Activated CD8-positive, alpha-beta memory T cell treated with anti-CD3 and anti-CD28 coated beads for 4 hours (primary cell): ENCODE measurements around the gene PDIA6.
A peak's percentile ranks its signal among the peaks of the same experiment; 100 is the strongest.
"Not testable (repeated sequence)": the region's sequence is repeated elsewhere in the genome, so short reads cannot be mapped to it uniquely, and the experiment has no call there.

Experiments used
- DNase-seq, 2 donors: peaks; one replicate each; pipeline ENCODE4 v3.0.0-alpha.2; 2020; ENCODE audit warnings: low read depth in 2 of 2

Gene PDIA6

DNA sequence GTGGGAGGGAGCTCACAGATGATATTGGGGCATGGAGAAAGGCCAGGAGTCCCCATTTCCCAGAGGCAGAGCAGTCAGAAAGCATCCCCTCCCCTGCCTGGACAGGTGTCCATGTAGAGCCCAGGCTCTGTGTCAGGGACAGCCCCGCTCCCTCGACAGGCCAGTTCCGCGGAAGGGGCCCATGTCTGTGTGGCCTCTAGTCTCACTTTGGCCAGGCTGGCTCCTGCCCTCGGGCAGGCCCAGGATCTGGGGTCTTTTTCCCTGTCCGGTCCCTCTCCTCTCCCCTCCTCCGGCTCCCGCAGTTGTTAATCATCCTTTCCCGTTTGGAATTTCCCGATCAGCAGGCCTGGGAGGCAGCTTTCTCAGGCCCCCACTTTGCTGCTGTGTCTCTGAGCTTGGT, 20.4 kb upstream of the PDIA6 start:
- no peak for DNase-seq

- peak; percentile 53 to 56 for DNase-seq
These were observed 19.8 kb upstream of the PDIA6 start for GRCh38 chr2:10832203-10832936.

DNA sequence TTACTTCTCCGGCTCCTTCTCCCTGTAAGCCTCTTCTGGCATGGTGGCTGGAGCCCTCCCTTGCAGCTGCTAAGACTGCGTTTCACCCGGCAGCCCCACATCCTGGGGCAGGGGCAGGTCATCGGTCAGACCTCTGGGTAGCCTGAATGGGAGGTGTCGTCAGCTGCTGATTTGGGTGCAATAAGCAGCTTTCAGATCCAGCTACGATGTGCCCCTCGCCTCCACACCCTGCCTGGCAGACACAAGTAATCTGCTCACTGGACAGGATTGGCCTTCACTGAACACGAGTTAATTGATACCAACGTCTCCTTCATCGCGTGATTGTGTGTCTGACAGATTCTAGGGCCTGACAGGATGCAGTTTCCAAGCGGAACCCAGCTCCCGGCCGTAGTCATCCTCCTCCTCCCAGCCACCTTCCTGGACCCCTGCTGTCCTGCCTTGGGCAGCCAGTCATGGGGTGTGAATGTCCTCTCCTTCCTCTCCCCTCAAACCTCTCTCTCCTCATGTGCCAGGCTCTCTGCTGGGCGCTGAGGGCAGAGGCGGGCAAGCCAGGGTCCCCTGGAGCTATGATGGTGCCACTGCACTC, 18.9 kb upstream of the PDIA6 start:
- DNase-seq, result no peak

GRCh38 chr2:10830641-10831399, 18.2 kb upstream of the PDIA6 start:
- DNase-seq, result no peak

GRCh38 chr2:10830203-10830602, 17.6 kb upstream of the PDIA6 start:
- DNase-seq, result no peak

GRCh38 chr2:10829299-10829698, 16.7 kb upstream of the PDIA6 start:
- DNase-seq, result no peak

GRCh38 chr2:10828346-10828745, 15.8 kb upstream of the PDIA6 start:
- no peak for DNase-seq

DNA sequence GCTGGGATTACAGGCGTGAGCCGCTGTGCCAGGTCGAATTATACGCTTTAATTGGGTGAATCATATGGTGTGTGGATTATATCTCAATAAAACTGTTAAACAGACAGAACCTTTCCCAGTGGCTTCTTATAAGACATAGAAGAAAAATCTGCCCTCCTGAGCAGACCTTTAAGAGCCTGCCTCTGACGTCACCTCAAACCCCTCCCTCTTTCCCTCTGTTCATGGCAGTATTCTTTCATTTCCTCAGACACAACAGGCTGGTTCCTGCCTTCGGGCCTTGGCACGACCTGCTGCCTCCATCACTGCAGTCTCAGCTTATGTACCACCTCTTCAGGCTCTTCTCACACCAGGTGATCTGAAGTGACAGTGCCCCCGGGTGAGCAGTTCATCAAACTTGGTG, 14.0 kb upstream of the PDIA6 start:
- no peak for DNase-seq

DNA sequence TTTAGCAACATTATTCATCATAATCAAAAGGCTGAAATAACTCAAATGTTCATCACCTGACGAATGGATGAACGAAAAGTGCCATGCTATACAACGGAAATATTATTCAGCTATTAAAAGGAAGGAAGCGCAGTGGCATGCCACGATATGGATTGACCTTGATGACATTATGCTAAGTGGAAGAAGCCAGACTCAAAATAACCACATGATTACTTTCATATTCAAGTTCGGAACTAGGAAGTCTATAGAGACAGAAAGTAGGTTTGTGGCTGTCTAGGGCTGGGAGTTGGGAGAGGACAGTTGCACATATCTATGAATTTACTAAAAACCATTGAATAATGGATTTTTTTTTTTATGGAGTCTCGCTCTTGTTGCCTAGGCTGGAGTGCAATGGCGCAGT, 13.4 kb upstream of the PDIA6 start:
- DNase-seq, result no peak

DNA sequence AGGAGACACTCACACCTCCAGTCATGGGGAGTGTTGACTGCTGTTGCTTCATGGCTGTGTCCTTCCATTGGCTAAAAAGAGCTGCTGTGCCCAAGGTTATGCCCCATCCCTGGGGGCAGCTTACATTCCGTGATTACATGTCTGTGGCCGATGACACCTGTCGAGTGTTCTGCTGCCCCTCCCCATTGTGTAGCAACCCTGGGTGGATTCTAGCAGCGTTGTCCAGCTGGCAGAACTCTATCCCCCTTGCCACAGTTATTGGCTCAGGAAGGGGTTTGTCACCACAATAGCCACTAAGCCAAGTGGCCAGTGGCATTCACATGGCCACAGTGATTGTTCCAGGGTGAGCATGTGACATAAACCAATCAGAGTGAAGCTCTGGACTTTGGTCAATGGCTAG, 11.6 kb upstream of the PDIA6 start:
- DNase-seq, result no peak

DNA sequence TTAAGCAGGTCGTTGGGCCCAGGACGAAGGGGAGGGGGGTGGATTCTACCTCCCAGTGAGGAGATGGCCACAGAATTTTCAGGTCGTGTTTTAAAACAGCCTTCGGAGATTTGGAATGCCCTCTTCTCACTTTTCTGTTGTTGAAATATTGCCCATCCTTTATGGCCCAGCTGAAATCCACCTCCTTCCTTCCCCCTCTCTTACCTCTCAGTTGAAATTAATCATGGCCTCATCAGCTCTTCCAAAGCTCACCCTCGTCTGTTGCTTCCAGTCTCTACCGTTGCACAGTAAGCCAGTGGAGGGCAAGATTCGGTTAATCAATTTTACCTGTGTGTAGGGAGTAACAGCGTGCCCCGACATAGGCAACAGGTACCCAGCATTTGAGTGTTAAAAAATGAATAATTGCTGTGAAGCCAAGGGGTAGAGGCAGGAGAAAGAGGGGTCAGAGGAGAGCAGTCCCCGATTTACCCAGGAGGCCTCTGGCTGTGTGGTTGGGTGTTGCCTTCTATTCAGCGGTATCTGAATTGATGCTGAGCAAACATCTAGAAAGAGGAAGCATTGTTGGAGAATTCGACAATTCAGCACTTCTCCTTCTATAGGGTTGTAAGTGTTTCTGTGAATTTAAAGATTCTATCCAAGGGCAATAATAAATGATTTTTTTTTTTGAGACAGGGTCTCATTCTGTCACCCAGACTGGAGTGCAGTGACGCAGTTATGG, 8.6 kb upstream of the PDIA6 start:
- no peak for DNase-seq

- DNase-seq, result no peak
These were observed 8.0 kb upstream of the PDIA6 start for GRCh38 chr2:10820562-10820961.

DNA sequence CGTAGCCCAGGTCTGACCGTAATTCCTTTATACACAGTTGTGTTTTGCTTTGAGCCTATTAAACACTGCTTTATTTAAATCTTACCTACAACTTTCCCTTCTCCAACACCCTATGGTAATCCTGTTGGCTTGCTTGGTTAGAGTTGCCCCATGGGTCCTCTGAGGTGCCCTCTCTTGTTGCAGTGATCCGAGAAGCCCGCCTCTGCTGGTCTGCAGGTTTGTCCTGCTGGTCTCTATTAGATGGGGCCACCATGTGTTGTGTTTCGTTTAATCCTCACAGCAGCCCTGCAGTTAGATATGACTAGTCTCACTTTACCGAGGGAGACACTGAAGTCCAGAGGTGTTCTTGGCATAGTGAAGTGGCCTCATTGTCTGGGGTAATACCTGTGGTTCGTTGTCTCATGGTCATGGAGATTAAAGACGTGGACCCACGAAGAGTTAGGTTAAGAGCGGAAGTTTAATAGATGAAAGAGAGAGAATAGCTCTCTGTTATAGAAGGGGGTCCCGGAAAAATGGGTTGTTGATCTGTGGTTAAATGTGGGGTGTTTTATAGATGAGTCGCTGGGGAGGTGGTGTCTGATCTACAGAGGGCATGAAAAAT, 7.2 kb upstream of the PDIA6 start:
- no peak for DNase-seq

DNA sequence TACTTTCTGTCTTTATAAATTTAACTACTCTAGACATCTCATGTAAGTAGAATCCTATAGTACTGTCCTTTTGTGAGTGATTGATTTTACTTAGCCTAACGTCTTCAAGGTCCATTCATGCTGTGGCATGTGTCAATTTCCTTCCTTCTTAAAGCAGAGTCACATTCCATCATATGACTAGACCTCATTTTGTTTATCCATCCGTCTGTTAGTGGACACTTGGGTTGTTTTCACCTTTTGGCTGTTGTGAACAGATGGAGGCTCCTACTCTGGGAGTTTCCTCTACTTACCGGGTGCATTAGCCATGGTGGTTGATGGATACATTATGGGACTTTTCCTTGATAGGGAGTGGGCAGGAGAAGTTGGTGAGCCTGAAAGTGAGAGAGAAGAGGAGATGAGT, 6.4 kb upstream of the PDIA6 start:
- no peak for DNase-seq

DNA sequence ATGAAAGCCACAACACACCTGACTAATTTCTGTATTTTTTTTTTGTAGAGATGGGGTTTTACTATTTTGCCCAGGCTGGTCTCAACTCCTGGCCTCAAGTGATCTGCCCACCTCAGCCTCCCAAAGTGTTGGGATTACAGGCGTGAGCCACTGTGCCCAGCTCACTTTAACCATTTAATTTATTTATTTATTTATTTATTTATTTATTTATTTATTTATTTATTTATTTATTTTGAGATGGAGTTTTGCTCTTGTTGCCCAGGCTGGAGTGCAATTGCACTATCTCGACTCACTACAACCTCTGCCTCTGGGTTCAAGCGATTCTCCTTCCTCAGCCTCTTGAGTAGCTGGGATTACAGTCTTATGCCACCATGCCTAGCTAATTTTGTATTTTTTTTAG, 5.7 kb upstream of the PDIA6 start:
- DNase-seq, result not testable (repeated sequence)

DNA sequence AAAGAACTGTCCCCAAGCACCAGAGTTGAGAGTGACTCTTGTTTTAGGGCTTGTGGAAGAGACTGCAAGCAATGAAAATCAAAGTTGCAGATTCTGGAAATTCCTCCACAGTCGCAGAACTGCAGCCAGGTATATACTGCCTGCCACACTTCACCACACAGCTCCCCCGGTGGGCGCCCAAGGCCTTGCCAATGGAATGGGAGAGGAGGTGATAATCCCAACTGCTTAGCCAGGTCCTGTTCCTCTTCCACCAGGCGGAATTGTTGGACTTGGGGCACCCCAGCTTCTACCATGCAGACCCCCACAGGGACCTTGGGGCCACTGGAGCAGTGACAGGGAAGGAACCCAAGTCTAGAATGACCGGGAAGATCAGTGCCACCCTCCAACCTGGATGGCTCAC, 4.8 kb upstream of the PDIA6 start:
- no peak for DNase-seq

DNA sequence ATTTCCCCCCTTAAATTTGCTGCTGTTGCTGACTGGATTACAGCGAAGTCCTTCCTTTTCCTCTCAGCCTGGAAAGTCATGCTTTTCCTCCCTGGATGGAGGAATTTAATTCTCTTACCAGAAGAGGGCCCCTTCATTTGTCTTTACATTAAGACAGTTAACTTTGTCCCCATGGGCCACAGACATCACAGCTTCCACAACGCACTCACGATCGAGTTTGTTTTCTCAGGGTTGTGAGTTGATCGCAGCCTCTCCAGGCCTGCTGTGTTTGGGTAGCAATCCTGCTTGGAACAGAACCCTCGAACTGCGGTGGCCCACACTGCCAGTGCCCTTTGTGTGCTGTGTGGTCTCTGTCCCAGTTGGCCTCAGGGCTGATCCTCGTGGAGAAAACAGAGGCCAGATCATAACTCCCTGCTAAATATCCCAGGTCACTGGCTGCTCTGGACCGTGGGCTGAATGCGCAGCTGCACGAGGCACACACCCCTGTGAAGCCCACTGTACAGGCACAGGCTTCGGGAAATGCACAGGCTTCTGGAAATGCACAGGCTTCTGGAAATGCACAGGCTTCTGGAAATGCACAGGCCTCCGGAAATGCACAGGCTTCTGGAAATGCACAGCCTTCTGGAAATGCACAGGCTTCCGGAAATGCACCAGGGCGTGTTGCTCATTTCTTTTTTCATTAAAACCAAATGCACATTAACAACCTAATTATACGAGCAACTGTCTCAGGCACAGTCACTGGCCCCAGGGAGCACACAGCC, 2.2 kb upstream of the PDIA6 start:
- no peak for DNase-seq

GRCh38 chr2:10814142-10814541, 1.6 kb upstream of the PDIA6 start:
- no peak for DNase-seq

- not testable (repeated sequence) for DNase-seq
These were observed 866 bp upstream of the PDIA6 start for GRCh38 chr2:10813163-10814138.

DNA sequence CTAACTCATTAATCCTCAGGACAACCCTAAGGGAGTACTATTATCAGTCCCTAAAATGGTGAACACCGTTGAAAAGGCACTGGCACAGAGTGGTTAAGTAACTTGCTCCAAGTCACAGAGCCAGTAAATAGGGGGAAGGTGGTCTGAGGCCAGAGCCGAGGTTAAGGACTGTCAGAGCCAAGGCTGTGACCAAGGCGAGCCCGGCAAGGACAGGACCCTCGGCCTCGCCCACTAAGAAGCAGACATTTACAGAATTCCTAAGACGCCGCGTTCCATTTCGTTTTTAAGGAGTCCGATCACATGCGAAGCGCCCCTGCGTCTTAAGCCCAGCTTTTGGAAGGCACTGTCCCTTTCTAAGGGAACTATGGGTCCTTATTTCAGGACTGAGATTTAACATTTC, 1.1 kb downstream of the PDIA6 start:
- no peak for DNase-seq
